Prostate gland (tissue), 2 donors: ENCODE data around the gene SLC35A3. TPM values are rescaled to one million over a fixed set of nuclear protein-coding genes. Genes with fewer than 3 reads are reported as not detected.
"Not testable (repeated sequence)": the region's sequence is repeated elsewhere in the genome, so short reads cannot be mapped to it uniquely, and the experiment has no call there.

Source experiments
- DNase-seq: peaks from one replicate; pipeline ENCODE4 v3.0.0-alpha.2; 2019; ENCODE audit warnings: low spot score
- H3K27ac ChIP-seq, 2 donors: fragments of 200-600 bp; sonication (generic); 2 replicates each; pipeline ENCODE4 v1.5.1; 2017 to 2019
- H3K27me3 ChIP-seq: fragments of 200-600 bp; sonication (generic); replicated peaks from 2 replicates; pipeline ENCODE4 v1.5.1; 2019; ENCODE audit not compliant: insufficient read depth
- H3K36me3 ChIP-seq, 2 donors: fragments of 200-600 bp; sonication (generic); 1 replicate in 1 of 2; 2 replicates in 1 of 2; pipeline versions ENCODE4 v1.5.1 to v1.8.1; 2017 to 2019
- H3K4me1 ChIP-seq: fragments of 200-600 bp; sonication (generic); replicated peaks from 2 replicates; pipeline ENCODE4 v1.5.1; 2019
- H3K4me3 ChIP-seq, 2 donors: fragments of 200-600 bp; sonication (generic); 2 replicates each; pipeline ENCODE4 v1.5.1; 2017 to 2019
- H3K9me3 ChIP-seq: fragments of 200-600 bp; sonication (generic); 2 replicates; pipeline ENCODE4 v1.5.1; 2017
- CTCF ChIP-seq, 4 experiments: fragments of 200-600 bp in 2 of 4; fragments of 450-650 bp in 2 of 4; sonication (generic) in 2 of 4; IDR thresholded peaks; 1 replicate in 3 of 4; 2 replicates in 1 of 4; pipeline ENCODE4 v1.5.1; 2016 to 2019; ENCODE audit warnings: antibody characterized with exemption in 4 of 4, mild to moderate bottlenecking in 2 of 4, moderate library complexity in 2 of 4
- POLR2A ChIP-seq: fragments of 450-650 bp; IDR thresholded peaks from one replicate; pipeline ENCODE4 v1.6.1; 2016; ENCODE audit warnings: antibody characterized with exemption, mild to moderate bottlenecking
- POLR2AphosphoS5 ChIP-seq: sonication (generic); formaldehyde crosslinking; IDR thresholded peaks from one replicate; pipeline ENCODE4 v1.6.1; 2017; ENCODE audit warnings: antibody characterized with exemption
- WGBS: methylation state at CpG from one replicate; pipeline ENCODE4 v1.1.5; 2018; 5-methylcytosine and 5-hydroxymethylcytosine counted together
- intact Hi-C: fragments of 100-400 bp; cut with DNase I; formaldehyde crosslinking; loops from one replicate; pipeline ENCODE4 v1.14.2; 2022
- total RNA-seq, 2 donors: library from RNA; depleted of rRNA; stranded (reverse); fragments of >200 nt; gene quantifications; one replicate each; pipeline ENCODE4 v1.1.0, GENCODE V29; 2016

The SLC35A3 gene
- total RNA-seq, 2 donors from 2014 or later = 32.0 to 79.5 TPM

- no peaks in the 10 kb centered on the region for H3K27me3 ChIP-seq
- no peaks in the 10 kb centered on the region for H3K9me3 ChIP-seq
- H3K4me3 ChIP-seq = no peak overlapping the region
- H3K27ac ChIP-seq = peak overlapping the region in 1 of 2 donors; percentile 42
- peaks cover 3% of the 10 kb centered on the region for H3K4me1 ChIP-seq
- DNase-seq = no peak
- TF ChIP-seq POLR2A (no peak), POLR2AphosphoS5 (no peak), CTCF (IDR thresholded peaks at IDR 0.05) (no peak)
- 82% methylated on average over 3 of the region's 3 CpGs for WGBS
- intact Hi-C loops = no loop called here
- H3K36me3 ChIP-seq = no peaks in the 10 kb centered on the region
Observed at GRCh38 chr1:99964806-99965205, 5.0 kb upstream of the SLC35A3 start.

GRCh38 chr1:99965646-99966375, 4.0 kb upstream of the SLC35A3 start:
- no peak for TF ChIP-seq POLR2A
- TF ChIP-seq POLR2AphosphoS5 = peak; percentile 79
- Histone ChIP-seq H3K36me3 (no peaks in the 10 kb centered on the region), H3K9me3 (no peaks in the 10 kb centered on the region), H3K4me3 (no peak overlapping the region), H3K27ac (peak overlapping the region in 1 of 2 donors; percentile 42), H3K27me3 (no peaks in the 10 kb centered on the region), H3K4me1 (peaks cover 3% of the 10 kb centered on the region)
- peak; percentile 37 for DNase-seq
- 49% methylated on average over 2 of the region's 2 CpGs for WGBS
- intact Hi-C loops = no loop called here

GRCh38 chr1:99968214-99968613, 1.6 kb upstream of the SLC35A3 start:
- 94% methylated on average over 4 of the region's 4 CpGs for WGBS
- Histone ChIP-seq H3K27me3 (no peaks in the 10 kb centered on the region), H3K4me1 (peaks cover 3% of the 10 kb centered on the region), H3K36me3 (no peaks in the 10 kb centered on the region), H3K27ac (no peak overlapping the region), H3K9me3 (no peaks in the 10 kb centered on the region), H3K4me3 (no peak overlapping the region)
- intact Hi-C loops = no loop called here
- no peak for DNase-seq
- no peak for TF ChIP-seq POLR2A
- no peak for TF ChIP-seq CTCF (IDR thresholded peaks at IDR 0.05)
- TF ChIP-seq POLR2AphosphoS5 = no peak

GRCh38 chr1:99969260-99969728, 502 bp upstream of the SLC35A3 start:
- Histone ChIP-seq H3K9me3 (no peaks in the 10 kb centered on the region), H3K27me3 (no peaks in the 10 kb centered on the region), H3K36me3 (no peaks in the 10 kb centered on the region), H3K4me3 (peak overlapping the region; percentile 83 to 87), H3K4me1 (peaks cover 3% of the 10 kb centered on the region), H3K27ac (peak overlapping the region; percentile 88 to 90)
- TF ChIP-seq CTCF (IDR thresholded peaks at IDR 0.05) (no peak), POLR2A (no peak), POLR2AphosphoS5 (no peak)
- DNase-seq = peak; percentile 11
- WGBS = 11% methylated on average over 6 of the region's 6 CpGs
- intact Hi-C loops = no loop called here

GRCh38 chr1:99970713-99971255, 988 bp downstream of the SLC35A3 start:
- WGBS = 45% methylated on average over 7 of the region's 7 CpGs
- no peak for TF ChIP-seq POLR2AphosphoS5
- Histone ChIP-seq H3K27ac (peak overlapping the region; percentile 88 to 90), H3K4me3 (peak overlapping the region; percentile 83 to 87), H3K36me3 (no peaks in the 10 kb centered on the region), H3K27me3 (no peaks in the 10 kb centered on the region), H3K9me3 (no peaks in the 10 kb centered on the region), H3K4me1 (peaks cover 3% of the 10 kb centered on the region)
- intact Hi-C loops = no loop called here
- DNase-seq = no peak

- intact Hi-C loops, H3K9me3 ChIP-seq, H3K27ac ChIP-seq, H3K4me1 ChIP-seq, DNase-seq, H3K27me3 ChIP-seq, H3K36me3 ChIP-seq, H3K4me3 ChIP-seq: not testable (repeated sequence)
- 82% methylated on average over 7 of the region's 7 CpGs for WGBS
Observed at GRCh38 chr1:99972066-99972465, 2.3 kb downstream of the SLC35A3 start.
